COLO668 (cell line): ENCODE measurements around the gene GRAMD4.

Experiments used
- DNase-seq: peaks from one replicate; lab custom pipeline; 2025; ENCODE audit not compliant: unreplicated experiment; lab: John Stamatoyannopoulos, UW

Gene GRAMD4

DNA sequence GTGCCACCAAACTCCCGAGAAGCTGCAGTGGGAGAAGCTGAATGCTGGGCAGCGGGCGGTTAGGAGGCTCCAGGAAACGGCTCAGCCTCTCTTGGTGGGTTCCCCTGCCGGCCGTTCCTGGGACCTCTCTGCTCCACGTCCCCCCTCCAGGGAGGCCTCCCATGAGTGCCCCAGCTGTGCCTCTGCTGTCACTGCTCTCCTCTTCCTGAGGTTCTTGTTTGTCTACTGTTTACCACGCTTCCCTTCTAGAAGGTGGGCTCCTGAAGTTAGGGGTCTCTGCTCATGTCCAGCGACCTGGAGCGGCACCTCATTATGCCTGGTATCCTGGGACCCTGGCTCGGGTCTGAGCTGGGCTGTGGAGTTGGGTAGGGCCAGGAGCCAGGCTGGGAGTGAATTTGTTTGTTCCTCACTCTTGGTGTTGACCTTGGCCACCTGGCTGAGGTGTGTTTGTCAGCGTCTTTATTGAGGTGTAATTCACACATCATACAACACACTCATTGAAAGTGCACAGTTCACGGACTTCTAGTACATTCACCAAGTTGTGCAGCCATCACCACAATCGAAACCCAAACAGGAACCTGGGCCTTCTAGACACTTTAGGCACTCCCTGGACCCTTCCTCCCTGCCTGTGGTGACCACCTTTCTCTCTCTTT is 37.8 kb upstream of the GRAMD4 start:
- DNase-seq: peak; percentile 37

DNA sequence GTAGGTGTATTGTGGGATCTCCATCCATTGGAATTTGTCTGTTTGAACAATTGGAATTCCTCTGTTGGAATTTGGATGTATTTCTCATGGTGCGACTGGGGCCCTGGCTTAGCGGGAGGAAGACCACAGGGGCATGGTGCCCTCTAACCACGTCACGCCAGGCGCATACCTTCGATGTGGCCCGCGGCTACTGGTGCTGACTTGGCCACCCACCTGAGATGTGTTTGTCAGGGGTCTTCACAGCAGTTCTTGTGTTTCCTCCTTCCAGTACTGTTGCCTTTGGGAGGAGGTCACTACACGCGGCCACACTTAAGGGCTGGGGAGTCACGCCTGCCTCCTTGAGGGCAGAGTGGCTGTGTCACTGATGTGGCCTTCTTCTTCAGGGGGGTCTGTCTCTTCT is 36.6 kb upstream of the GRAMD4 start:
- DNase-seq: no peak

DNA sequence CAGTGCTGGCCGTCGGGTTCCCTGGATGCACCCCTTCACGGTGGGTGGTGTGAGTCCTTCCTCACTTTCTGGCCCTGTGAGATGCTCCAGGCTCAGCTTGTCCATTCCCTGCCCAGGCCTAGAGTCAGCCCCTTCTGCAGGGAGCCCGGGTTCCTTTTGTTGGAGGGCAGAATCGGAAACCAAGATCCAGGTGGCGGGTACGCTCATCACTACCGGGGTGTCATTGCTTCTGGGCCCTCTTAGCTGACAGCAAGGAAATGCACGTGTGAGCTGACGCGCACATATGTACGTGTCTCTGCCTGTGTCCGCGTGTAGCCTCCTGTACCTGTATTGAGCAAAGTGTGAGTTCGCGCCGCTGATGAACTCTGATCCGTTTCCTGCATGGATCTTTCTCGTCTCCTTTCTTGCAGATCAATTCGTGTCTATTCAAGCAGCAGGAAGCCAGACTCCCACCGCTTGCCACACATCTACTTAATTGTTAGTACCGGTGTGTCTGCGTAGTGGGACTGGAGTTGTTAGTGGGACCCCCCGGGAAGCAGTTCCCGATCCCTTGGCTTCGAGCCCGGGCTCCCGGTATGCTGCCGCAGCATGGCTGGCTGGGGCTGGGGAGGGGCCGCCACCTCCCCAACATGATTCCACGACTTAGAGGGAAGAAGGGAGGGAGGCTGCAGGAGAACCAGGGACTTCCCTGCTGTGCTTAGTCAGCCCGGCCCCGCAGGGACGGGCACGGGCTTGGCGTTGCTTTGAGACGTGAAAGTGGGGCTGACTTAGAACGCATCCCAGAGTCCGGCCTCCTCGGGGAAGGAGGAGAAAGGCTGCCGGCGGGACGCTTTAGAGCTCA is 35.9 kb upstream of the GRAMD4 start:
- no peak for DNase-seq

DNA sequence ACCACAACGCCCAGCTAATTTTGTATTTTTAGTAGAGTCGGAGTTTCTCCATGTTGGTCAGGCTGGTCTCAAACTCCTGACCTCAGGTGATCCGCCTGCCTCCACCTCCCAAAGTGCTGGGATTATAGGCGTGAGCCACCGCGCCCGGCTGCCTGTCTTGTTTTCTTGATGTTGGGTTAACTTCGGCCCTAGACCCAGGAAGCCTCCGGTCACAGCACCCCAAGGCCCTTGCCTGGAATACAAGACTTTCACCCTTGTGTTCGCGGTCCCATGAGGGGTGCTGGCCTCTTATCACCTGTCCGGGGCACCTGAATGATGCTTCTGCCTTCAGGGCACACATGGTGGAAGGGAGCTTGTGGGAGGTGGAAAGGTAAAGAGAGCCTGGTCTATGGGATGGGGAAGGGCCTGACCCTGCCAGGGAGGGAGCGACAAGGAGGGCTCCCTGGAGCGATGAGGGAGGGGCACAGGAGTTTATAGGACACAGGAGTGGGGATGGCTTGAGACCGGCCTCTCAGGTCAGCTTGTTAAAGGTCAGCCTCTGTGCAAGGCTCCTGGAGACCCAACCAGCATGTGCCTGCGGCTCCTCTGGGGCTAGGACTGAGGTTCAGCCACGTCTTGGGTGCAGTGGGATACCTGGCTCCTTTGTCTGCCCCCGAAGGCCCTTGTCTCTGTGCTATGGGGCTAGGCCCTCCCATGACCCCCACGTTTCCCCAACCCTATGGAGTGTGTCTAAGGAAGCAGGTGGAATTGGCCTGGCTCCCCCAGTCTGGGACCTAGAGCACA is 34.7 kb upstream of the GRAMD4 start:
- no peak for DNase-seq

DNA sequence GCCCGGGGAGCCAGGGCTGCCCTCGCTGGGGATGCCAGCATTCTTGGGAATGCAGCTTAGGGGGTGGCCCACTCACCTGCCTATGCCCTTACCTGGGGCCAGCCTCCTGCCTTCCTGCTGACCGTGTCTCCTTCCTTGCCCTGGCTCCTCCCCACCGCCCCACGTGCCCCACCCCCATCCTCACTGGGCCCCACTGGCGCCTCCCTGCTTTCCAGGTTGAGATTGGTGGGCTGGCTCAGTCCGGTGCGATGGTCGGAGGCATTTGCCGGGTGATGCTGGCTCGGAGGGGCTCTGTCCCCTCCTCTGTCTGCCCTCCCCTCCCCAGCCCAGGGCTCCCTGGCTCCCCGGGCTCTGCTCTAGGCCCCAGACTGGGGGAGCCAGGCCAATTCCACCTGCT is 34.1 kb upstream of the GRAMD4 start:
- DNase-seq: no peak

DNA sequence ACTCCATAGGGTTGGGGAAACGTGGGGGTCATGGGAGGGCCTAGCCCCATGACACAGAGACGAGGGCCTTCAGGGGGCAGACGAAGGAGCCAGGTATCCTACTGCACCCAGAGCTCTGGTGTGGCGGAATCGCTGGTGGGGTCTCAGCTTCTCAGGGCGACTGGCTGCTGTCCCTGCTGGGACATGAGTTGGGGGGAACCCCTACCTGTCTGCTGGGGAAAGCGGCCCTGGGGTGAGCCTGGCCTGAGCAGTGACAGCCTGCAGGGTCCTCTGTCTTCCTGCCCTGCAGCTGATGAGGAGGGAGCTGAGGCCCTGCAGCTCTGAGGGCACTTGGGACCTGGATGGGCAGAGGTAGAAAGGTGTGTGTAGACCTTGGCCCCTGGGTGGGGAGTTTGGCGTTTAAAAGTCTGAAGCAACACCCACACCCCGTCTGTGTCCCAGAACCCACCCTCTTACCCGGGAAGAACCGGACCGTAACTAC is 33.6 kb upstream of the GRAMD4 start:
- DNase-seq: no peak

DNA sequence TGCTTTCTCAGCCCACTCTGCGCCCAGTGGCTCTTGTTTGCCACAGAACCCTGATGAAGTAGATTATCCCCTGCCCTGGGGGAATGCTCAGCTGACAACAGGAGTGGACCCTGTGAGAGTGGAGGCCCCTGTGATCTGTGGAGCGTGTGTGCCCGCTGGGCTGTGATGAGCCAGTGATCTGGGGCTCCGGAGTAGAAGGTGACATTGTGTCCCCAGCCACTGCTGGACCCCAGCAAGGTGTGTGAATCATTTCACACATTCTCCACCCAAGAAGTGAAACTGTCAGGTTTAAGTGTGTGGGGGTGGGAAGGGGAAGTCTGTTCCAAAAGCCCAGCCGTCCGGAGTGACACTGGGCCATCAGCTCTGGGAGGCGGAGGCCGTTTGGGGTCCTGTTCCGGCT is 33.1 kb upstream of the GRAMD4 start:
- DNase-seq: no peak

DNA sequence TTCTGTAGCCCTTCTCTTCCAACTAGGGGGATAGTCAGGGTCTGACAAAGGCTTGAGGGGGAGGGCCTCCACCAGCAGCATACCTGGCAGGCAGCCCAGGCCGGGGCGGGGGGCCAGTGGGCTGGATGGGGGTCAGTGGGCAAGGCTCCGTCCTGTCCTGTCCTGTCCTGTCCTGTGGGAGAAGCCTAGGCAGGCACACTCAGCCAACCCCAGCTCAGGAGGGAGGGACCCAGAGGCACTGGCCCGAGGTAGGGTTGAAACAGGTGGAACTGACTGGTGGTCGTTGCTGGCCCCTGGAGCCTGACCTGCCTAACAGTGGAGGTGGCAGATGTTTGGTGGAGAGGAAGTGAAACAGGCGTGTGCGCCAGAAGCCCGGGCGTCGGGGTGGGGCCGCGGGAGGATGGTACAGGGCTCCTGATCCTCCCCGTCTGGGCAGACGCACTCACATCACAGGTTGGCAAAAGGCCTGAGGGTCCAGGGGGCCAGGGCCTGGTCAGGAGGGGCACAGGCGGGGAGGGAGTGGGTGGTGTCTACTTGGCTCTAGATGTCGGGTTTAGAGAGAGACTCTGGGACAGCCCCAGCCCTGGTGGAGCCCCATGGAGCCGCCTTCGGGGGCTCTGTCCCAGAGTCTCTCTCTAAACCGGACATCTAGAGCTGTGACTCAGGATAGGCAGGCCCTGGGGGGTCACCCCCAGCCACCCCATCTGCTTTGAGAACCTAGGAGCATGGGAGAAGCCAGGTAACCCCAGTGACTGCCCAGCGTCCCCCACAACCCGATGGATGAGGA is 32.5 kb upstream of the GRAMD4 start:
- DNase-seq: no peak

DNA sequence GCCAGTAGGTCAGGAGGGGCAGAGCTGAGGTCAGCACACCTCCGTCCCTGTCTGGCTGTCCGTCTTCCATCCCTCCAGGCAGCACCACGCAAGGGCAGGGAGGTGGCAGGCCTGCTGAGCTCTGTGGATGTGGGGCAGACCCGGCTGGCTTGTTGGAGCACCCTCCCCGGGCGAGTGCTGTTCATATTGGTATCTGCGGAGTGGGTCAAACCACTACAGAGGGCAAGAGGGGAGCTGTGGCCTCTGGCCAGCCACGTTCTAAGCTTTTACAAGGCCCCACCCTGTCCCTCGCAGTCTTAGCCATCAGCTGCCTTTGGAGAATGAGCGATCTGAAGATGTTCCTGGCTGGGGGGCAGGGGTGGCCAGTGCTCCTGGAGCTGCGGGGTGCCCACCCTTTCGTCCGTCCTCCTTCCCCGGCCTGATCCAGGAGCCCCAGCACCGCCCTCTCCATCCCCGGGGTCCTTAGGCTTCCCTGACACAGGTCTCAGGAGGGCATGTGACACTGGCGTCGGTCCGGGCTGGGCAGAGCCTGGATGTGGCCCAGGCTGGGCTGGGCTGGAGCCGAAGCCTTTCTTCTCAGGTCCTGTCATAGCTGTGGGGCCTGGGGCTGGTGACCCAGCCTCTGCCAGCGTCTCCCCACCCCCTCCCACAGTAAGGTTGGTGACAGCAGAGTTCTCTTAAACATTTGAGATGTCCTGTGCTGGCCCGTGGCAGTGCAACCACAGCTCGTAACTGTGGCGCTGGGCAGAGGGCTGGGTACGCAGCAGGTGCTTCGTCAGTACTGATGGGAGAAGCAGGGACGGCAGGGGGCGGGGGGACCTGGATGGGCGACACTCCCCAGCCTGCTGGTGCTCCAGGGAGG is 31.7 kb upstream of the GRAMD4 start:
- DNase-seq: no peak

DNA sequence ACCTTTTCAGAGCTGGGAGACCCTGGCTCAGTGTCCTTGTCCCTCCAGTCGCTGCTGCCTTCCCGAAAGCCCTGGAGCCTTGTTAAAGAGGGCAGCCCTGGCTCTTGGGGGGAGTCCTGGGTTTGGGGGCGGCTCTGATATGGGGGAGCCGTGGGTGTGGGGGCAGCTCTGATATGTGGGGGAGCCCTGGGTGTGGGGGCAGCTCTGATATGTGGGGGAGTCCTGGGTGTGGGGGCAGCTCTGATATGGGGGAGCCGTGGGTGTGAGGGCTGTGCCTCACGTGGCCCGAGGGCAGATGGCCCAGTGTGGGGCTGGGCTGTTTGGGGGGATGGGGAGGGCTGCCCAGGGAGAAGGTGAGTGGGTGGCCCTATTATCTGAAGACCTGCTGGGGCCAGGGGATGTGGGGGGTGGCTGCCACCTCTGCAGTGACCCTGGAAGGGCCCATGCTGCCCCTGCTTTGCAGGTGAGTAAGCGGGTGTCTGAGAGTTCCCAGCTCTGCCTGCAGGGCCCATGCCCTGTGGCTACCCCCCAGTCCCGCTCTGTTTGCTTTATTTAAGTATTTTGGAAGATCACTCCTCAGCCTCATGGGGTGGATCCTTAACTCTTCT is 30.9 kb upstream of the GRAMD4 start:
- DNase-seq: no peak

DNA sequence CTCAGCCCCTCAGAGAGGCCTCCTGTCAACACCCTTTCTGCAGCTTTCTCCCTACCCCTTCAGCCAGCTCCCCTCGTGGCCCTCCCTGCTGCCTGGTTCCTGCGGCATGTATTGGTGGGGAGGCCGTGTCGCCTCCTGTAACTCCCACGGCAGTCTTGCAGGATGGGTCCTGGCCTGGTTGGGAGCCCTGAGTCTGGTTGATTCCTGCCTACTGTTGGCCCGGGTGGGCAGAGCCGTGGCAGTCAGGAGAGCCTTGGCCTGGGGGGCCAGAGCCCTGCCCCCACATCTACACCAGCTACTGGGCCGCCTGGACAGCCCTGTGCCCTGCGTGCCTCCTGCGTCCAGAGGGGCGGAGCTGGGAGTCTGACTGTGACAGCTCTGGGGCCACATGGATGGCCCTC is 30.3 kb upstream of the GRAMD4 start:
- no peak for DNase-seq

DNA sequence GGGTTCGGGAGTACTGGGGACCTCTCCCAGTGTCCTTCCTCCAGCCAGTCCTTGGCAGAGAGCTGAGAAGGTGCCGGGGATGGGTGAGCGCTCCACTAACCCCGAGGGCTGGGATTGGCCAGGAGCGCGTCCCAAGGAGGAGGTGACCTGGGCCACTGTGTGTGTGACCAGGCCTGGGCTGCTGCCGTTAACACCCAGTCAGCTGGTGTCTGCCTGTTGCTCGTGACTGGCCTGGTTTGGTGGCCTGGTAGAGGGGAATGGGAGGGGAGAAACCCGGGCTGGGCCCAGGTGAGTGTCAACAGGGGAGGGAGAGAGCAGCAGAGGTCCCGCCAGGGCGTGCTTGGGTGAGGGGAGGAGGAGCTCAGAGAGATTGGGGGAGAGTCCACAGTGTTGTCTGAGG is 29.9 kb upstream of the GRAMD4 start:
- no peak for DNase-seq

DNA sequence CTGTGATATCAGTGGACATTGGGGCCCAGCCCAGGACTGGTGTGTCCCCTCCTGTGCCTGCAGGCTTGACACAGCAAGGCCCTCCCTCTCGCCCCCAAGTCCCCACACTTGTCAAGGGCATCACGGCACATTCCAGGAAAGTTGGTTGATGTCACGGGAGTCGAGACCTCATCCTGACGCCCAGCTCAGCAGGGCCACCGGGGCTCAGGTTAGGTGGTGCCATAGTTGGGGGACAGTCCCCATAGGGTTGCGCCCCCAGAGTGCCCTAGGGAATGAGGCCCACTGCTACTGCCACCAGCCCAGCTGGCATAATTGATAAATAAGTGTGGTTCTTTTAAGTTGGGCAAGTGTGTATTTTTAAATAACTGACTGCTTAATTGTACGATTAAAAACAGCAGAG is 28.3 kb upstream of the GRAMD4 start:
- no peak for DNase-seq

DNA sequence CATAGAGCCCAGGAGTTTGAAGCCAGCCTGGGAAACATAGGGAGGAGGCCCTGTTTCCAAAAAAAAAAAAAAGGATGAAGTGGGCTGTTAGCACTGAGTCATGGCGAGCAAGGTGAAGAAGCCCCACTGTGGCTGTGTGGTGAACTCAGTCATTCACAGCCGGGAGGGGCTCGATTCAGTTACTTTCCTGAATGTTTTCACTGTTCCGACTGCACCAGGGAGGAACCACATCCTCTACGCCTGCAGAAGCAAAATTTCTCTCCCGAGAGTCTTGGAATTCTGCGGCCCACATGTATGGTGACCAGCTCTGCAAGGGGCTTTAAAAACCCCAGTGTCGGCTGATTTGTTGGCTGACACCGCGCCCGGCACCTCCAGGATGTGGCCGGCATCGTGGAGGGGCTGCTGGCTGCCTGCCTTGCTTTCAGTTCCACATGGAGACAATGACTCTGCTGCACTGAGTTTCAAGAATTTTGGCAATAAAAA is 27.8 kb upstream of the GRAMD4 start:
- DNase-seq: no peak

DNA sequence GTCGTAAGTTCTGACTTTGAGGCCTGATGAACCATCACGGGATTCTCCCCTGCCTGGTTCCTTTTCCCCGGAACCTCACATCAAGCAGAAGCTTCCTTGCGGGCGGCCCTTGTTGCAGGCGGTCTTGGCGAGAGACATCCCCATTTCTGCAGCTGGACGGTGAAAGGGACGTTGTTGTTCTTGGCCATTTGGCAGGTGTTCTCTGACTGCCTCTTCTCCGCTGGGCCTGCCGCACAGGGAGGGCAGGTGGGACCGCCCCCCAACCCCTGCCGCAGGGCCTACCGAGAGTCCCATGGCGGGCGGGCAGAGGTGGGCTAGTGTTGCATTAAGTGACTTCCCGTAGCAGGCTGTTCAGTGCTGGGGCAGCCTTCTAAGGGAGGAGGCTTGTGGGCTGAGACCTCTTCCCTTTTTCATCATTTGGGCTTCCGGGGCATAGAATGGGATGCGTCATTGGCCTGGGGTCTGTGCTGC is 26.9 kb upstream of the GRAMD4 start:
- no peak for DNase-seq

DNA sequence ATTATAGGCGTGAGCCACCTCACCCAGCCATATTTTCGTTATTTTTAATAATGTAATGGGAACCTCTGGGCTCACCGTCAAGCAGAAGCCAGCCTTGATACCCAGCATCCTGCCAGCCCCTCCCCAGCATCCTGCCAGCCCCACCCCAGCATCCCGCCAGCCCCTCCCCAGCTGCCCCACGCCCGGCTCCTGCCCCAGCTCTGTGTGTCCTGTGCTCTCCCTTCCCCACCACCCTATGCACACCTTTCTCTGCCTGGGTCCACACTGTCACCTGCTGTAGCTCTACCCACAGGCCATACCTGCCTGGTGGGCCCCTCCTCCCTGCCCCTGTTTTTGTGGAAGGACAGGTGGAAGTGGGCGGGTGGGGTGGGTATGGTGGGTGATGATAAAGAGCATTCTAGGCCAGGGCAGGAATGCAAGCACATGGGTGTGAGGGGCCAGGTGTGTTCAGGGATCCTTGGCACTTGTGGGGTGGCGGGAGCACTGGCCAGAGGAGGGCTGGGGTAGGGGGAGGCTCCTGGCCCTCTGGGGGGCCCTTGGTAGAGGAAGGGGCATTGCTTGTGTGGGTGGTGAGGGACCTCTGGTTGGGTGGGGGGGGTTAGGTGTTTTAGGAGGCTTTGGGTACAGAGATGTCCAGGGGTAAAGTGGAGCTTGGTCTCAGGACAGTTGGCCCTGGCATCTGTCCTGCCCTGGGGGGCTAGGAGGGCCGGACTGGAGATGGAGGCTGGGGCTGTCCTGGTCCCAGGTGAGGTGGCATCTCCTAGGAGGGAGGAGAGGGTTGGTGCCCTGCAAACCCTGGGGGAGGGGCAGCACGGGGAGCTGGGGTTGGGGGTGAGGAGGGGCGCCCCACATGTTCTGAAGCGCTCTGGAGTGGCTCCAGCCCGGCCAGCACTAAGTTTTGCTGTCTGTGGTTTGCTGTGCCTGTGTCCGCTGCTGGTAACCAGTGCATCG is 25.9 kb upstream of the GRAMD4 start:
- no peak for DNase-seq

DNA sequence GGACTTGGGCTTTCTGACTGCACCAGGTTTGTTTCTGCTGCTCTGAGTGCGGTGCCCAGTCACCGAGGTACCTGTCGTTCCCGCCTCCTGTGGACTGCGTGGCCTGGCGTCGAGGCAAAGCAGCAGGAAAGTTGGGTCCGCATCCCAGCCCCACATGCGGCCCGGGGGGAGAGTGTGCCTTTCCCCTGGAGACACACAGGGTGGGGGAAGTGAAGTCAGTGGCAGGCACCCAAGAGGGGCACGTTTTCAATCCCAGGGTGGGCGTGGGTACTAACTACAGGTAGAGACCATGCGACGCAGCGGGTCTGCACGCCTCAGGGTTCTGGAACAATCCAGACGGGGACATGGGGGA is 25.3 kb upstream of the GRAMD4 start:
- no peak for DNase-seq

DNA sequence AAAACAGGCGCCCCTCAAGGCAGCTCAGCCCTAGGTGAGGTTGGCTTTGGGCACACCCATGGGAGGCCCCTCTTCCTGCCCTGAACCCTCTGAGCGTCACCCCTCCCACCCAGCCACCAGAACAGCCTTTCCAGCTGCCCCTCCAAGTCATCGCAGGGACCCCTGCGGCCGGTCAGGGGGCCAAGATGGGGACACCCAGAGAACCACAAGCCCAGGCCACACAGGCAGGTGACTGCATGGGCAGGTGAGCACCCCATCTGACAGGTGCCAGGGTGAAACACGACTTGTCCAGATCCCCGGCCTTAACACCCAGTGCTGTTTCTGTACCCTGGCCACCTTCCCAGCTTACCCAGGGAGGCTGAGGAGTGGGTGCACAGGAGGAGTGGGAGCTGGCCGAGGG is 24.6 kb upstream of the GRAMD4 start:
- no peak for DNase-seq
